Pulmonary artery endothelial cell (primary cell): ENCODE measurements around the gene UBR3. TPM values are rescaled to one million over a fixed set of nuclear protein-coding genes. Genes with fewer than 3 reads are reported as not detected.
"Not testable (repeated sequence)": the region's sequence is repeated elsewhere in the genome, so short reads cannot be mapped to it uniquely, and the experiment has no call there.

Experiments used
- DNase-seq: peaks from one replicate; pipeline ENCODE4 v3.0.0-alpha.2; 2011; ENCODE audit warnings: low read depth, low spot score
- total RNA-seq: library from RNA; depleted of rRNA; stranded (reverse); fragments of >200 nt; gene quantifications from 2 replicates; pipeline ENCODE4 v1.2.3, GENCODE V29; 2014

UBR3 gene, protein sequence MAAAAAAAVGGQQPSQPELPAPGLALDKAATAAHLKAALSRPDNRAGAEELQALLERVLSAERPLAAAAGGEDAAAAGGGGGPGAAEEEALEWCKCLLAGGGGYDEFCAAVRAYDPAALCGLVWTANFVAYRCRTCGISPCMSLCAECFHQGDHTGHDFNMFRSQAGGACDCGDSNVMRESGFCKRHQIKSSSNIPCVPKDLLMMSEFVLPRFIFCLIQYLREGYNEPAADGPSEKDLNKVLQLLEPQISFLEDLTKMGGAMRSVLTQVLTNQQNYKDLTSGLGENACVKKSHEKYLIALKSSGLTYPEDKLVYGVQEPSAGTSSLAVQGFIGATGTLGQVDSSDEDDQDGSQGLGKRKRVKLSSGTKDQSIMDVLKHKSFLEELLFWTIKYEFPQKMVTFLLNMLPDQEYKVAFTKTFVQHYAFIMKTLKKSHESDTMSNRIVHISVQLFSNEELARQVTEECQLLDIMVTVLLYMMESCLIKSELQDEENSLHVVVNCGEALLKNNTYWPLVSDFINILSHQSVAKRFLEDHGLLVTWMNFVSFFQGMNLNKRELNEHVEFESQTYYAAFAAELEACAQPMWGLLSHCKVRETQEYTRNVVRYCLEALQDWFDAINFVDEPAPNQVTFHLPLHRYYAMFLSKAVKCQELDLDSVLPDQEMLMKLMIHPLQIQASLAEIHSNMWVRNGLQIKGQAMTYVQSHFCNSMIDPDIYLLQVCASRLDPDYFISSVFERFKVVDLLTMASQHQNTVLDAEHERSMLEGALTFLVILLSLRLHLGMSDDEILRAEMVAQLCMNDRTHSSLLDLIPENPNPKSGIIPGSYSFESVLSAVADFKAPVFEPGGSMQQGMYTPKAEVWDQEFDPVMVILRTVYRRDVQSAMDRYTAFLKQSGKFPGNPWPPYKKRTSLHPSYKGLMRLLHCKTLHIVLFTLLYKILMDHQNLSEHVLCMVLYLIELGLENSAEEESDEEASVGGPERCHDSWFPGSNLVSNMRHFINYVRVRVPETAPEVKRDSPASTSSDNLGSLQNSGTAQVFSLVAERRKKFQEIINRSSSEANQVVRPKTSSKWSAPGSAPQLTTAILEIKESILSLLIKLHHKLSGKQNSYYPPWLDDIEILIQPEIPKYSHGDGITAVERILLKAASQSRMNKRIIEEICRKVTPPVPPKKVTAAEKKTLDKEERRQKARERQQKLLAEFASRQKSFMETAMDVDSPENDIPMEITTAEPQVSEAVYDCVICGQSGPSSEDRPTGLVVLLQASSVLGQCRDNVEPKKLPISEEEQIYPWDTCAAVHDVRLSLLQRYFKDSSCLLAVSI (N-terminal part only)
- total RNA-seq = 30.4 and 36.3 TPM in 2 replicates

- DNase-seq = peak; percentile 78
These were observed at the start of gene UBR3 for GRCh38 chr2:169827272-169828140. TSS of gene UBR3 (plus strand) at chr2:169827454. CDS start at chr2:169827508, 54 bp downstream.

DNA sequence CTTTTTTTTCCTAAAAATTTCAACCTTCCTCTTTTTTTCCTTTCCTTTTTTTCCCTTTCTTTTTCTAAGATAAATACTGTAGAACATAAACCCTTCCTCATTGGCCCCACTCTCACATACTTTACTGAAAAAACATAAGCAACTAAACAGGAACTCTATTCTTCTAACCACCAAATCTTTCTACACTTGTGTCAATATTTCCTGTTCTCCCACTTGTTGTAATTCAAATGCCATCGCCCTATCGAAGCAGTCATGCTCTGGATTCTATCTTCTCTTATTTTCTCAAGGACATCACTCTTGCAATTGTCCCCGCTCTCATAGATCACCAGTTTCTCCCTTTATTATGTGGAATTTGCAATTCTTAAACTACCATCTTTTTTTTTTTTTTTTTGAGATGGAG, 48.8 kb upstream of the UBR3 start:
- DNase-seq = no peak

- no peak for DNase-seq
These were observed 45.8 kb upstream of the UBR3 start for GRCh38 chr2:169781249-169782013.

GRCh38 chr2:169782513-169782912, 44.7 kb upstream of the UBR3 start:
- DNase-seq = no peak

GRCh38 chr2:169790581-169790980, 36.7 kb upstream of the UBR3 start:
- no peak for DNase-seq

DNA sequence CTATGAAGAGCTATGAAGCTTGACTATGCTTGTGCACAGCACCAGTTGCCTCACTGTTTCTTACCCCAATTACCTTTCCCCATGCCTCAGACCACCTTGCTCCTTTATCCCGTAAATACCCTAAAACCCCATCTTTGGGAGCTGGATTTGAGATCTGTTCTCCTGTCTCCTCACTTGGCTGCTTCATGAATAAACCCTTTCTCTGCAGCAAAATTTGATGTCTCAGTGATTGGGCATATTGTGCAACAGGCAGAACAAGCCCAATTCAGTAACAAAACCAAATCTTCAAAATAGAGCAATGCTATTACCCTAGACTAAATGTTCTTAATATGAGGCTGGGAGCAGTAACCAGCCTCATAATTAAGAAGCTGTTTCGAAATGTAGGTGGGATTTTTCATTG, 32.1 kb upstream of the UBR3 start:
- no peak for DNase-seq

- no peak for DNase-seq
These were observed 30.8 kb upstream of the UBR3 start for GRCh38 chr2:169796441-169796840.

GRCh38 chr2:169797601-169798000, 29.7 kb upstream of the UBR3 start:
- DNase-seq = no peak

DNA sequence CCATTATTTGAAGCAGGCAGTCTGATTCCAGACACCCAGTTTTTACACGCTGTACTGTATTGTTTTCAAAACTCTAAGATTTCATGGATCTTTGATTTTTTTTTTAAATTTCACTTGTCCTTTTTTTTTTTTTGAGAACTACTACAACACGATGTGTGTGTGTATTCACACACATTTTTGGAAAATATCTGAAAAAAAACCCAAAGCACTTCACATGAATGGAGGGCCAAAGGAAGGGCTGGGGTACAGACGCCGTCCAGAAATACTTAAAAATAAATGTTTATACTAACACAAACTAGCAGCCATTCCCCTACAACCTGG, 28.9 kb upstream of the UBR3 start:
- DNase-seq = no peak

- peak; percentile 51 for DNase-seq
These were observed 28.3 kb upstream of the UBR3 start, which contains the start of gene SSB for GRCh38 chr2:169798718-169799592. TSS of gene SSB (plus strand) at chr2:169798871. CDS start at chr2:169800961, 2,090 bp downstream.

DNA sequence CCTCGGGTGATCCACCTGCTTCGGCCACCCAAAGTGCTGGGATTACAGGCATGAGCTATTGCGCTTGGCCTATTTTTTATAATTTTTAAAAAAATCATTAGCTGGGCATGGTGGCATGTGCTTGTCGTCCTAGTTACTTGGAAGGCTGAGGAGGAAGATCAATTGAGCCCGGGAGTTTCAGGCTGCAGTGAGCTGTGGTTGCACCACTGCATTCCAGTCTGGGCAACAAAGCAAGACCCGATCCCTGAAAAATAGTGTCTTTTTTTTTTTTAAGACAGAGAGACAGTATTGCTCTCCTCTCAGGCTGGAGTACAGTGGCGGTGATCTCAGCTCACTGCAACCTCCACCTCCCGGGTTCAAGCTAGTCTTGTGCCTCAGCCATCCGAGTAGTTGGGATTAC, 23.8 kb upstream of the UBR3 start:
- no peak for DNase-seq

GRCh38 chr2:169806586-169806985, 20.7 kb upstream of the UBR3 start:
- no peak for DNase-seq

GRCh38 chr2:169808221-169808620, 19.0 kb upstream of the UBR3 start:
- no peak for DNase-seq

- no peak for DNase-seq
These were observed 11.4 kb upstream of the UBR3 start for GRCh38 chr2:169815849-169816248.

- not testable (repeated sequence) for DNase-seq
These were observed 10.3 kb upstream of the UBR3 start for GRCh38 chr2:169816961-169817360.

DNA sequence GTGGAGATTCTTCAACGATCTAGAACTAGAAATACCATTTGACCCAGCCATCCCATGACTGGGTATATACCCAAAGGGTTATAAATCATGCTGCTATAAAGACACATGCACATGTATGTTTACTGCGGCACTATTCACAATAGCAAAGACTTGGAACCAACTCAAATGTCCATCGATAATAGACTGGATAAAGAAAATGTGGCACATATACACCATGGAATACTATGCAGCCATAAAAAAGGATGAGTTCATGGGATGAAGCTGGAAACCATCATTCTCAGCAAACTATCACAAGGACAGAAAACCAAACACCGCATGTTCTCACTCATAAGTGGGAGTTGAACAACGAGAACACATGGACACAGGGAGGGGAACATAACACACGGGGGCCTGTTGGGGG, 9.9 kb upstream of the UBR3 start:
- not testable (repeated sequence) for DNase-seq

GRCh38 chr2:169818241-169818640, 9.0 kb upstream of the UBR3 start:
- DNase-seq = no peak

GRCh38 chr2:169819106-169819505, 8.1 kb upstream of the UBR3 start:
- no peak for DNase-seq

- not testable (repeated sequence) for DNase-seq
These were observed 7.2 kb upstream of the UBR3 start for GRCh38 chr2:169820101-169820500.
